ENCODE measurements around the gene DNAL1. TPM values are rescaled to one million over a fixed set of nuclear protein-coding genes. Genes with fewer than 3 reads are reported as not detected.
"Not testable (repeated sequence)": the region's sequence is repeated elsewhere in the genome, so short reads cannot be mapped to it uniquely, and the experiment has no call there.

Gene DNAL1
- total RNA-seq, 1 experiment from 2014 or later, result 32.8 TPM

DNA sequence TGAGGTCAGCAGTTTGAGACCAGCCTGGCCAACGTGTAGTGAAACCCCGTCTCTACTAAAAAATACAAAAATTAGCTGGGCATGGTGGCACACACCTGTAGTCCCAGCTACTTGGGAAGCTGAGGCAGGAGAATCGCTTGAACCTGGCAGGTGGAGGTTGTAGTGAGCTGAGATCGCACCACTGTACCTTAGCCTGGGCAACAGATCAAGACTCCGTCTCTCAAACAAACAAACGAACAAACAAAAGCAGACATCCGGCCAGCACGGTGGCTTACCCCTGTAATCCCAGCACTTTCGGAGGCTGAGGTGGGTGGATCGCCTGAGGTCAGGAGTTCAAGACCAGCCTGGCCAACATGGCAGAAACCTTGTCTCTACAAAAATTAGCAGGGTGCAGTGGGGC is 8.4 kb upstream of the DNAL1 start:
- in situ Hi-C loops (cut with HindIII; ENCODE audit: low sequenced_read_pairs), result not testable (repeated sequence)

DNA sequence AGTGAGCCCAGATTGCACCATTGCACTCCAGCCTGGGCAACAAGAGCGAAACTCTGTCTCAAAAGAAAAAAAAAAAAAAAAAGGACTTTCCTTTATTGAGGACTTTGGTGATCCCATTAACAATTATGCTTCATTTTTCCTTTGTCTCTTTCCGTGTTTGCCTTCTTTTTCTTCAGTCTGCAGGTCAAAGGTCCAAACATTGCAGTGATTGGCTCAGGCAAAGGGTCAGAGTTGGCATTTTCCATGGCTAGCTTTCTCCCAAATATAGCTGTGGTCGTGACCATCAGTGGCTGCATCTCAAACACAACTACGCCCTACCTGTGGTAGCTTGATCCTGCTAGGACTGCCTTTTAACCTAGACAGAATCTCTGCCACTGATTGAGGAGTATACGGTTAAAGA is 7.0 kb upstream of the DNAL1 start:
- in situ Hi-C loops (cut with HindIII; ENCODE audit: low sequenced_read_pairs), result no loop called here
- DNase-seq (ENCODE audit: low spot score), result no peak

More for the DNA sequence above, 8.4 kb upstream of the DNAL1 start:
- not testable (repeated sequence) for DNase-seq (ENCODE audit: low spot score)

DNA sequence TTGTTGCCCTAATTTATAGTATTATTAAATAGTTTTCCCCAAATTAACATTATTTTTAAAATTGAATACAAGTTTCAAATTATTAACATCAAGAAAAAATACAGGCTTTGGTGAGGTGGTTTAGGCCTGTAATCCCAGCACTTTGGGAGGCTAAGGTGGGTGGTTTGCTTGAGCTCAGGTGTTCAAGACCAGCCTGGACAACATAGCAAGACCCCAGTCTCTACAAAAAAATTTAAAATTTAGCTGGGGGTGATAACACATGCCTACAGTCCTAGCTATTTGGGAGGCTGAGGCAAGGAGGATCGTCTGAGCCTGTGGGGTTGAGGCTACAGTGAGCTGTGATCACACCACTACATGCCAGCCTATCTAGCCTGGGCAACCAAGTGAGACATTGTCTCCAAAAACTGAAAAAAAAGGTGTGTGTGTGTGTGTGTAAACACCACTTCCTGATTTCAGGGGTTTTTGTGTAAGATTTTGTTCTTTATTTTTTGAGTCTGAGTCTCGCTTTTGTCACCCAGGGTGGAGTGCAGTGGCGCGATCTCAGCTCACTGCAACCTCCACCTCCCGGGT is 3.9 kb upstream of the DNAL1 start:
- DNase-seq (ENCODE audit: low spot score), result no peak
- in situ Hi-C loops (cut with HindIII; ENCODE audit: low sequenced_read_pairs), result no loop called here

DNA sequence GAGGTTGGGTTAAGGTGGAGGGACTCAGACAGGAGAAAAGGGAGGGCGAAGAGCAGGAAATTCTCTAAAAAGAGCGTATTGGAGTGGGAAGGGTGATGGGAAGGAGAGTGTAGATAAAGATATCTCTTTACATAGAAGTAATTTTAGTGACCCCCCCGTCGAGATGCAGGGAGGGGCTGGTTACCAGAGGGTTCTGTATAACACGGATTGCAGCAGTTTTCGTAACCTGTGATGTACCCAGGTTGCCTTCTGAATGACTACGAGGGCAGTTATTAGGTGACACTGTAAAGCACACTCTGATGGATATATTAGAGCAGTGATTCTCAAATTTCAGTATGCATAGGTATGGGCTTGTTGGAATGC is 443 bp downstream of the DNAL1 start:
- in situ Hi-C loops (cut with HindIII; ENCODE audit: low sequenced_read_pairs), result no loop called here
- peak; percentile 14 for DNase-seq (ENCODE audit: low spot score)

DNA sequence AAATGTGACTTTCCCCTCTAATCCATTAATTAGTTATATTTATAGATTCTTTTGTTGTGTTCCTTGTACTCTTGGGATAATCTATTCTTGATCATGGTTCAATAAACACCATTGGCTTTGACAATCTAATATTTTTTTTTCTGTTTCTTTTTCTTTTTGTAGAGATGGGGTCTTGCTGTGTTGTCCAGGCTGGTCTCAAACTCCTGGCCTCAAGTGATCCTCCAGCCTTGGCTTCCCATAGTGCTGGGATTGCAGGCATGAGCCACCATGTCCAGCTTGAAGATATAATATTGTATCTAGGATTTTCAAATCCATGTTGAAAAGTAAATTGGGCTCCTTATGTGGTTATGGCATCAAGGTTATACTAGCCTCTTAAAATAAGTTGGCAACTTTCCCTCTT is 6.2 kb downstream of the DNAL1 start:
- in situ Hi-C loops (cut with HindIII; ENCODE audit: low sequenced_read_pairs), result no loop called here
- DNase-seq (ENCODE audit: low spot score), result no peak

DNA sequence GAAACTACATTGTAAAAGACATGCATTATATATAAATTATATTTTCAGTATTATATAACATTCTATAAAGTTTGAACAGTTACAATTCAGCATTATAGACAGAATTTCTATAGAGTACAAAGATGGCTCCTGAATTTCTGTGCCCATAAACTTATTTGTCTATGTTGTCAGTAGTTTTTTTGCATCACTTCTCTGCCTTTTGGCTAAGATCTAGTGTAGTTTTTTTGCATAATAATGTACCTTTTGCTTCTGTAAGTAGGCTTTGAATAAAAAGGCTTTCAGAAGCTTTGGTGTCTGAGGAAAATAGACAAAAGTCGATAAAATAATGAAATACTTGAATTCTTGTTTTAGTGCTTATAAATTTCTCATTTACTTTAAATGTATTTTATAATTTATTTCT is 11.1 kb downstream of the DNAL1 start:
- in situ Hi-C loops (cut with HindIII; ENCODE audit: low sequenced_read_pairs), result no loop called here
- no peak for DNase-seq (ENCODE audit: low spot score)

DNA sequence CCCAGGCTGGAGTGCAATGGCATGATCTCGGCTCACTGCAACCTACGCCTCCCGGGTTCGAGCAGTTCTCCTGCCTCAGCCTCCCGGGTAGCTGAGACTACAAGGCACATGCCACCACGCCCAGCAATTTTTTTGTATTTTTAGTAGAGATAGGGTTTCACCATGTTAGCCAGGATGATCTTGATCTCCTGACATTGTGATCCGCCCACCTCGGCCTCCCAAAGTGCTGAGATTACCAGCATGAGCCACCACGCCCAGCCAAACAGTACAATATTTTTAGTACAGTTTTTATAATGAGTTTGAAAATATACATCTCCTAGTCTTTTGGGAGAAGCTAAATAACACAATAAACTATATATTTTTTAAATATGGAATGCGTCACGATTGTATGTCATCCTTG is 14.4 kb downstream of the DNAL1 start:
- DNase-seq (ENCODE audit: low spot score); in situ Hi-C loops (cut with HindIII; ENCODE audit: low sequenced_read_pairs): not testable (repeated sequence)

DNA sequence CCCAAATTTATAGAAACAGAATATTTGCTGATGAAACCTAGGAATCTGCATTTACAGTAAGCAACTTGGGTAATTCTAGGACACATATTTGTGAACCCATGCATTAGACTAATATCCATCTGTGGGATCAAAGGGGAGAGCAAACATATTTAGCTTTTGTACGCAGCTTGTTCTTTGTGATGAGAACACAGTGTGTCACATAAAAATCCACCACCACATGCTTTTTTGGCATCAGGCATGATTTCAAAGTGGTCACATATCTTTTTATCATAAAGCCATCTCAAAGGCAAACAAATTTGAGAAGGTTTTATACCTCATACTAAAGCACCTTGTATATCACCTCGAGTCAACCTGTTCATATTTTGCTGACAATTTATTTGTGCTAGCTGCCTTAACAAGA is 15.7 kb downstream of the DNAL1 start:
- DNase-seq (ENCODE audit: low spot score), result no peak
- in situ Hi-C loops (cut with HindIII; ENCODE audit: low sequenced_read_pairs), result no loop called here

DNA sequence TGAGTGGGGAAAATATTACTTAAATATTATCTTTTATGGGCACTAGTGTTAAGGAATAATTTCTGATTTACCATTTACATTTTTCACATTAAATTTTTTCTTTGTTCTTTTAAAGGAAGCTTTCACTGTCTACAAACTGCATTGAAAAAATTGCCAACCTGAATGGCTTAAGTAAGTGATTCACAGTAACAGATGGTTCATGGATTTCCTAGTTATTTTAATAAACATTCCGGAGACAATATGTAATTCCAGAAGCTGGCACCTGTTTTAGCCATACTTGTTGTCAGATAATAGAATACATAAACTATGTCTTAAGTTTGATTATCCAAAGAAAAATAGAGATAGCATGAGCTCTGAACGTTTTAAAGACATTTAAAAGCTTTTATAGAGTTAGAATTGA is 17.1 kb downstream of the DNAL1 start:
- in situ Hi-C loops (cut with HindIII; ENCODE audit: low sequenced_read_pairs), result no loop called here
- no peak for DNase-seq (ENCODE audit: low spot score)

DNA sequence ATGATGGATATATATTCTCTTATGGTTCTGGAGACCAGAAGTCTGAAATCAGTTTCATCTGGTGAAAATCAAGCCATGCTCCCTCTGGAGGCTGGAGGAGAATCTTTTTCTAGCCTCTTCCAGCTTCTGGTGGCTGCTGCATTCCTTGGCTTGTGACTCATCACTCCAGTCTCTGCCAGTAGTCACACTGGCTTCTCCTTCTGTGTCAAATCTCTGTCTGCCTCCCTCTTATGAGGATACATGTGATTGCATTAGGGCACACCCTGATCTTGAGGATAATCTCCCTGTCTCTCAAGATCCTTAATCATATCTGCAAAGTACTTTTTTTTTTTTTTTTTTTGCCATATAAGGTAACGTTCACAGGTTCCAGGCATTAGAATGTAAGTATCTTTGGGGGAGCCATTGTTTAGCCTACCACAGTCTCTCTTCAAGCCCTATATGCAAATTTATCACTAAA is 17.7 kb downstream of the DNAL1 start:
- in situ Hi-C loops (cut with HindIII; ENCODE audit: low sequenced_read_pairs), result no loop called here
- peak; percentile 12 for DNase-seq (ENCODE audit: low spot score)

DNA sequence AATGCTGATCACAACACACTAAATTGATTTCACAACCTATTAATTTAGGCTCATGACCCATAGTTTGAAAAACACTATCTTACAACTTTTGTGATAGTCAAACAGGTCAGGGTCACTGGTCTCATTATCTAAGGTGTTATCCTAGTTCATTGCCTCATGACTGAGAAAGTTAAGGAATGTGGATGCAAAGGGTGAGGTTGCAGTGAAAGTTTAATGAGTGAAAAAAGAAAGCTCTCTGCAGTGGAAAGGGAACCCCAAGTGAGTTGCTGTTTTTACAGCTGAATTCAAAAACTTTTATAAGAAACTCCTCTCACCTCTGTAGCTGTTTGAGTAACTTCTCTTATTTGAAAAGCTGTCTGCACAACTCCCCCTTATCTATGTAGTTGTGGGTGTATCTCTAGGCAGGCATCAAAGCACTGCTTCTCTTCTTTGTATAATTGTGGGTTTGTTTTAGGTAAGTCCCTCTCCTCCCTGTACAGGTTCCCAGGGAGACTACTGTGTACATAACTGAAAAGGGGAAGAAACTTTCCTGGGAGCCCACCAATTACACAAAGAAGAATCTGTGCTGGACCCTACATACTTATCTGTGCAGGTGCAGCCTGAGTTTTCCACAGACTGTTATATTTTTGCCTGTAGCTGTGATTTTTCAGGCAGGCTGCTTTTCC is 18.9 kb downstream of the DNAL1 start:
- DNase-seq (ENCODE audit: low spot score), result no peak
- in situ Hi-C loops (cut with HindIII; ENCODE audit: low sequenced_read_pairs), result no loop called here

DNA sequence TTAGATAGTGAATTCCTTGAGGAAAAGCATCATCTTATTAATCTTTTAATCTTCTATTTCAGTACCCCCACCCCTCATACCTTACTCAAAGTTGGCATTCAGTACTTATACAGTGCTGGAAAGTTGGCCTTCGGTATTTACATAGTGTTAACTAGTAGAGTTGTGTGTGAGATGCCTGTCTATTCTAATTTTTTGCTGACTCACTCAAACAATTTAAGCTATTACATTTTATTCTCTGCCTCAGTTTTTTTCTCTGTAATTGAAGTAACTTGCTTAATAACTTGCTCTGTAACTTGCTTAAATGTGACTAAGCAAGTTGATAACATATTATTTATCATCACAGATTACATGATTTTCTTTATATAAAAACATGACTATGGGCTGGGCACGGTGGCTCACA is 20.3 kb downstream of the DNAL1 start:
- in situ Hi-C loops (cut with HindIII; ENCODE audit: low sequenced_read_pairs), result no loop called here

DNA sequence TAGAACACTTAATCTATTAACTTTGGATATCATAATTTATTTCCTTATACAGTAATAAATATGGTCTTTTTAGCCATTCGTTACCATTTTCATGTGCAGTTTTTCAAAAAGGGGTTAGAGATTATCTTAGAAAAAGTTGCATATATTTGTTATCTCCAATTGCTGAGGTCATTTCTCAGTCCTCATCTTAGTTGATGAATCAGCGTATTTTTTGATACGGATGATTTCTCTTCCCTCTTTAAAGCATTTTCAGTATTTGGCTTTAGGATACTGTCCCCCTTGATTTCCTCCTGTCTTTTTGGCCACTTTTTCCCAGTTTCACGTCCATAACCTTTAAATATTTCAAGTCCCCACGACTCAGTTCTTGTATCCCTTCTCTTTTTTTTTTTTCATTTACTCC is 21.8 kb downstream of the DNAL1 start:
- in situ Hi-C loops (cut with HindIII; ENCODE audit: low sequenced_read_pairs), result no loop called here
- DNase-seq (ENCODE audit: low spot score), result no peak

More for the DNA sequence above, 20.3 kb downstream of the DNAL1 start:
- no peak for DNase-seq (ENCODE audit: low spot score)

DNA sequence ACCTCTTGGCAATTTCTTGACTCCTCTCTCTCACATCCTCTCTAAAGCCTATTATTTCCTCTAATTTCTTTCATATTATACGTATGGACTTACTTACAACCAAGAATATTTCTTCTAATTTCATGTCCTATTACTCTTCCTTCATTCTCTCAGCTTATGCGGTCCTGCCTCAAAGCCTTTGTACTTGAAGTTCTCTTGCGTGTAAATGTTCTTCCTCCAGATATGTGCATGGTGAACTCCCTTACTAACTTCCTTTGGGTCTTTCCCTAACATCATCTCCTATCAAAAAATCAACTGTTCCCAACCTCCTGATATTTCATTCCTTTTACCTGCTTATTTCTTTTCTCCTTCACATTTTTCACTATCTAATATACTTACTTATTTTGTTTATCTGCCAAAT is 23.1 kb downstream of the DNAL1 start:
- DNase-seq (ENCODE audit: low spot score), result no peak
- in situ Hi-C loops (cut with HindIII; ENCODE audit: low sequenced_read_pairs), result no loop called here

DNA sequence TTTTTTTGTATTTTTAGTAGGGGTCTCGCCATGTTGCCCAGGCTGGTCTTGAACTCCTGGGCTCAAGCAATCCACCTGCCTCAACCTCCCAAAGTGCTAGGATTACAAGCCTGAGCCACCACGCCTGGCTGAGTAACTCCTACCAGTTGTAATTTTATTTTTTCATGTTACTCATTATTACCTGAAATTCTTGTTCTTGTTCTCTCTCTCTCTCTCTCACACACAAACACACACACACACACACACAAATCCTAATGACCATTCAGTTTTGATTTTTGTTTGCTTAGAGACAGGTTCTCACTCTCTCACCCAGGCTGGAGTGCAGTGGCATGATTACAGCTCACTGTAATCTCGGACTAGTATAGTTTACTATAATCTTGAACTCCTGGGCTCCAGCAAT is 30.2 kb downstream of the DNAL1 start:
- in situ Hi-C loops (cut with HindIII; ENCODE audit: low sequenced_read_pairs), result no loop called here
- no peak for DNase-seq (ENCODE audit: low spot score)

DNA sequence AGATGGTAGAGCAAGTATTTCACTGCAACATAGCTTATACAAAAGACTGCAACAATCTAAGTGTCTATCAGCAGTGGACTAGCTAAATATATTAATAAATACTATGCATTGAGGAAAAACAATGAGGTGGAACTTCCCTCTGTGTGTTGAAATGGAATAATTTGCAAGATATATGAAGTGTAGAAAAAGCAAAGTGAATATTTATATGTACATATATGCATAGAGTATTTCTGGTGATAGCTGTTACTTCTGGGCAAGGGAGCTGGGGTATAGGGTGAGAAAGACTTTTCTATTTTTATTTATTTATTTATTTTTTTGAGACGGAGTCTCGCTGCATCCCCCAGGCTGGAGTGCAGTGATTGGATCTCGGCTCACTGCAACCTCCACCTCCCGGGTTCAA is 33.9 kb downstream of the DNAL1 start:
- in situ Hi-C loops (cut with HindIII; ENCODE audit: low sequenced_read_pairs), result no loop called here
- no peak for DNase-seq (ENCODE audit: low spot score)

DNA sequence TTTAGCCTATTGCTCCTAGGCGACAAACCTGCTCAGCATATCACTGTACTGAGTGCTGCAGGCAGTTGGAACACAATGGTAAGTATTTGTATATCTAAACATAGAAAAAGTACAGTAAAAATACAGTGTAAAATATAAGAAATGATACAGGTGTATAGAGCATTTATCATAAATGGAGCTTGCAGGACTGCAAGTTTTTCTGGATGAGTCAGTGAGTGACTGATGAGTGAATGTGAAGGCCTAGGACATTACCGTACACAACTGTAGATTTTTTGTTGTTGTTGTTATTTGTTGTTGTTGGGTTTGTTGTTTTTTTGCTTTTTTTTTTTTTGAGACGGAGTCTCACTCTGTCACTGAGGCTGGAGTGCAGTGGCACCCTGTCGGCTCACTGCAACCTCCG is 36.0 kb downstream of the DNAL1 start:
- DNase-seq (ENCODE audit: low spot score), result no peak
- in situ Hi-C loops (cut with HindIII; ENCODE audit: low sequenced_read_pairs), result no loop called here

DNA sequence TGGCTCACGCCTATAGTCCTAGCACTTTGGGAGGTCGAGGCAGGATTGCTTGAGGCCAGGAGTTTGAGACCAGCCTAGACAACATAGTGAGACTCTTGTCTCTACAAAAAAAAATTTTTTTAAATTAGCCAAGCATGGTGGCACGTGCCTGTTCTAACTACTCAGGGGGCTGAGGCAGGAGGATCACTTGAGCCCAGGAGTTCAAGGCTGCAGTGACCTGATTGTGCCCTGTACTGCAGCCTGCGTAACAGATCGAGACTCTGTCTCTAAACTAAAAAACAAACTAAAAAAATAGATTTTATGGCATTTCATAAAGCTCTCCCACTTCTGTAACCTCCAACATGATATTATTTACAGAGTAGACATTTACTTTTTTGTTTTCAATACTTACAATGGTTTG is 39.8 kb downstream of the DNAL1 start:
- in situ Hi-C loops (cut with HindIII; ENCODE audit: low sequenced_read_pairs), result no loop called here
- no peak for DNase-seq (ENCODE audit: low spot score)

DNA sequence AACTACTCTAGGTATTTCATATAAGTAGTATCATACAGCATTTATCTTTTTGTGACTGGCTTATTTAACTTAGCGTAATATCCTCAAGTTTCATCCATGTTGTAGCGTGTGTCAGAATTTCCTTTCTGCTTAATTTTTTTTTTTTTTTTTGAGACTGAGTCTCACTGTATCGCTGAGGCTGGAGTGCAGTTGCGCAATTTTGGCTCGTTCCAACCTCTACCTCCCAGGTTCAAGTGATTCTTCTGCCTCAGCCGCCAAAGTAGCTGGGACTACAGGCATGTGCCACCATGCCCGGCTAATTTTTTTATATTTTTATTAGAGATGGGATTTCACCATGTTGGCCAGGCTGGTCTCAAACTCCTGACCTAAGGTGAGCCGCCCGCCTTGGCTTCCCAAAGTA is 40.5 kb downstream of the DNAL1 start:
- no peak for DNase-seq (ENCODE audit: low spot score)
- in situ Hi-C loops (cut with HindIII; ENCODE audit: low sequenced_read_pairs), result no loop called here

DNA sequence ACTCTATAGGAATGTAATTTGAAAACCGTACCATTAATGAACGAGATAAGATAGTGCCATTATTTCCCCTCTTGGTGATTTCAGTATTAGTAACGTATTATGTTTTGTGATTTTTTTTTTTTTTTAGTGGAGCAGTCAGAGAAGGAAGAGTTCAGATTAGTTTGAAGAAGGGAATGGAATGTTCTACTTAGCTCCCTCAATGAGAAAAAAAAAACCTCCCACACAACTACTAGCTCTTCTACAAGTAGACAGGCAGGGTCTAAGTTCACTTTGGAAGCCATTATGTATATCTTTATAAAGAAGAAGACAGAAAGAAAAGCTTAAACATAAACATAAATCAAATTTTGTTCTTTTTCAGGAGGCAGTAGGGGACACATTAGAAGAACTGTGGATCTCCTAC is 42.1 kb downstream of the DNAL1 start:
- no peak for DNase-seq (ENCODE audit: low spot score)
- in situ Hi-C loops (cut with HindIII; ENCODE audit: low sequenced_read_pairs), result no loop called here

DNA sequence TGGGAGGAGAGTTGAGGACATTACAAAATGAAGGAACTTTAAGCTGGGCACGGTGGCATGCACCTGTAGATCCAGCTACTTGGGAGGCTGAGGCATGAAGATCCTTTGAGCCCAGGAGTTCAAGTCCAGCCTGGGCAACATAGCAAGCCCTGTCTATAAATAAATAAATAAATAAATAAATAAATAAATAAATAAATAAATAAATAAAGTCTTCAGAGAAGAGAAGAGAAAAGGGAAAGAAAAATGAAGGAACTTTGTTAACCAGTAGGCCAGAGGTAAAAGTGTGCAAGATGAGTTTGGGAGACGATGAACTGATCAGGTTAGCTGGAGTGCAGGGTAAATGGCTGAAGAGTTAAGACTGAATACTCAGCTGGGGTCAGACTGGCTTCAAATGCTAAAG is 49.3 kb downstream of the DNAL1 start:
- no peak for DNase-seq (ENCODE audit: low spot score)
- in situ Hi-C loops (cut with HindIII; ENCODE audit: low sequenced_read_pairs), result no loop called here

All from G401 (cell line).